ENCODE measurements around the gene ACR.

Gene ACR

GRCh38 chr22:50697667-50698506, 40.1 kb upstream of the ACR start:
- no peaks in the 10 kb centered on the region for H3K79me2 ChIP-seq (ENCODE audit: control insufficient read depth, low read length)
- 0 out of 2 replicates have a peak, but pooled peaks cover 2% of the 10 kb centered on the region for H3K27me3 ChIP-seq (ENCODE audit: control insufficient read depth, low read length)
- H3K36me3 ChIP-seq (ENCODE audit: control insufficient read depth, low read length): no peaks in the 10 kb centered on the region
- H3K4me1 ChIP-seq (ENCODE audit: control insufficient read depth, low read length): no peaks in the 10 kb centered on the region
- no peak overlapping the region for H3K4me2 ChIP-seq (ENCODE audit: low read length)
- TF ChIP-seq CTCF (IDR thresholded peaks at IDR 0.05; ENCODE audit: low read depth, low read length, poor library complexity, severe bottlenecking): no peak
- TF ChIP-seq EZH2phosphoT487 (IDR thresholded peaks at IDR 0.05; ENCODE audit: borderline replicate concordance, low read length): no peak
- no peak overlapping the region for H3K4me3 ChIP-seq (ENCODE audit: low read length)
- H4K20me1 ChIP-seq (ENCODE audit: control insufficient read depth, insufficient read depth, low read depth, low read length): no peaks in the 10 kb centered on the region
- H3K27ac ChIP-seq (ENCODE audit: low read depth, low read length): no peak overlapping the region
- no peaks in the 10 kb centered on the region for H3K9me2 ChIP-seq (replicated peaks; ENCODE audit: control insufficient read depth, low read length)
- H3F3A ChIP-seq (ENCODE audit: control insufficient read depth, insufficient read depth): no peaks in the 10 kb centered on the region
- no peaks in the 10 kb centered on the region for H3K9me3 ChIP-seq (ENCODE audit: control insufficient read depth, insufficient read depth, low read length)

- H3K4me2 ChIP-seq (ENCODE audit: low read length): no peak overlapping the region
- H3K9me3 ChIP-seq (ENCODE audit: control insufficient read depth, insufficient read depth, low read length): no peaks in the 10 kb centered on the region
- H4K20me1 ChIP-seq (ENCODE audit: control insufficient read depth, insufficient read depth, low read depth, low read length): no peaks in the 10 kb centered on the region
These were observed 39.5 kb upstream of the ACR start for GRCh38 chr22:50698546-50698945.

GRCh38 chr22:50699001-50699755, 38.8 kb upstream of the ACR start:
- no peak overlapping the region for H3K4me2 ChIP-seq (ENCODE audit: low read length)
- no peaks in the 10 kb centered on the region for H3K36me3 ChIP-seq (ENCODE audit: control insufficient read depth, low read length)
- no peaks in the 10 kb centered on the region for H3K9me3 ChIP-seq (ENCODE audit: control insufficient read depth, insufficient read depth, low read length)
- H3K4me3 ChIP-seq (ENCODE audit: low read length): no peak overlapping the region
- no peaks in the 10 kb centered on the region for H3K9me2 ChIP-seq (replicated peaks; ENCODE audit: control insufficient read depth, low read length)
- H3K27ac ChIP-seq (ENCODE audit: low read depth, low read length): no peak overlapping the region
- 0 out of 2 replicates have a peak, but pooled peaks cover 2% of the 10 kb centered on the region for H3K27me3 ChIP-seq (ENCODE audit: control insufficient read depth, low read length)
- TF ChIP-seq CTCF (IDR thresholded peaks at IDR 0.05; ENCODE audit: low read depth, low read length, poor library complexity, severe bottlenecking) (no peak), EZH2phosphoT487 (IDR thresholded peaks at IDR 0.05; ENCODE audit: borderline replicate concordance, low read length) (no peak)
- H3K4me1 ChIP-seq (ENCODE audit: control insufficient read depth, low read length): no peaks in the 10 kb centered on the region
- no peaks in the 10 kb centered on the region for H4K20me1 ChIP-seq (ENCODE audit: control insufficient read depth, insufficient read depth, low read depth, low read length)
- H3F3A ChIP-seq (ENCODE audit: control insufficient read depth, insufficient read depth): no peaks in the 10 kb centered on the region
- no peaks in the 10 kb centered on the region for H3K79me2 ChIP-seq (ENCODE audit: control insufficient read depth, low read length)

More at GRCh38 chr22:50698546-50698945, 39.5 kb upstream of the ACR start:
- Histone ChIP-seq H3K9me2 (replicated peaks; ENCODE audit: control insufficient read depth, low read length) (no peaks in the 10 kb centered on the region), H3K4me1 (ENCODE audit: control insufficient read depth, low read length) (no peaks in the 10 kb centered on the region), H3F3A (ENCODE audit: control insufficient read depth, insufficient read depth) (no peaks in the 10 kb centered on the region), H3K79me2 (ENCODE audit: control insufficient read depth, low read length) (no peaks in the 10 kb centered on the region), H3K27ac (ENCODE audit: low read depth, low read length) (no peak overlapping the region), H3K4me3 (ENCODE audit: low read length) (no peak overlapping the region), H3K36me3 (ENCODE audit: control insufficient read depth, low read length) (no peaks in the 10 kb centered on the region), H3K27me3 (ENCODE audit: control insufficient read depth, low read length) (0 out of 2 replicates have a peak, but pooled peaks cover 2% of the 10 kb centered on the region)
- TF ChIP-seq CTCF (IDR thresholded peaks at IDR 0.05; ENCODE audit: low read depth, low read length, poor library complexity, severe bottlenecking) (no peak), EZH2phosphoT487 (IDR thresholded peaks at IDR 0.05; ENCODE audit: borderline replicate concordance, low read length) (no peak)

Data from DOHH2 (cell line).